IMR-90 (cell line): ENCODE data around the gene CCDC136.

Experiments
- CEBPB ChIP-seq: IDR thresholded peaks from 2 replicates; pipeline ENCODE4 v1.6.1; 2012; ENCODE audit warnings: low read depth, low read length, improper control_type of control experiment
- FOS ChIP-seq: fragments of 150-350 bp; IDR thresholded peaks from 2 replicates; pipeline ENCODE4 v1.6.1; 2016; ENCODE audit warnings: low read depth, low read length
- MAFK ChIP-seq: IDR thresholded peaks from 2 replicates; pipeline ENCODE4 v1.6.1; 2012; ENCODE audit warnings: low read depth, low read length, improper control_type of control experiment
- MAZ ChIP-seq: IDR thresholded peaks from 2 replicates; pipeline ENCODE4 v1.6.1; 2012; ENCODE audit warnings: low read depth, mild to moderate bottlenecking, low read length, improper control_type of control experiment, moderate library complexity, borderline replicate concordance
- MXI1 ChIP-seq: IDR thresholded peaks from 2 replicates; pipeline ENCODE4 v1.6.1; 2012; ENCODE audit warnings: low read depth, mild to moderate bottlenecking, low read length, moderate library complexity, borderline replicate concordance
- NFE2L2 ChIP-seq: fragments of 150-350 bp; IDR thresholded peaks from 2 replicates; pipeline ENCODE4 v1.6.1; 2016; ENCODE audit warnings: low read depth, mild to moderate bottlenecking, low read length
- POLR2A ChIP-seq: IDR thresholded peaks from 2 replicates; pipeline ENCODE4 v1.6.1; 2012; ENCODE audit warnings: mild to moderate bottlenecking, low read depth, low read length
- RAD21 ChIP-seq: IDR thresholded peaks from 2 replicates; pipeline ENCODE4 v1.6.1; 2012; ENCODE audit warnings: low read length, improper control_type of control experiment
- RCOR1 ChIP-seq: IDR thresholded peaks from 2 replicates; pipeline ENCODE4 v1.6.1; 2012; ENCODE audit warnings: mild to moderate bottlenecking, low read length, improper control_type of control experiment; ENCODE audit not compliant: insufficient replicate concordance
- RFX5 ChIP-seq: IDR thresholded peaks from 2 replicates; pipeline ENCODE4 v1.8.0; 2012; ENCODE audit warnings: low read depth, mild to moderate bottlenecking, low read length, moderate library complexity
- SMC3 ChIP-seq: fragments of 150-350 bp; IDR thresholded peaks from 2 replicates; pipeline ENCODE4 v1.6.1; 2016; ENCODE audit warnings: low read depth, mild to moderate bottlenecking, antibody characterized with exemption, low read length, moderate library complexity
- TF ChIP-seq, protein P1 (sequence below): conservative IDR thresholded peaks from 2 replicates; pipeline ENCODE4 v1.5.1; 2012; ENCODE audit warnings: mild to moderate bottlenecking, low read depth, low read length, improper control_type of control experiment
- TF ChIP-seq, protein P2 (sequence below): fragments of 150-350 bp; IDR thresholded peaks from 2 replicates; pipeline ENCODE4 v1.6.1; 2017; ENCODE audit warnings: mild to moderate bottlenecking, antibody characterized with exemption, low read length, low read depth

DNA sequence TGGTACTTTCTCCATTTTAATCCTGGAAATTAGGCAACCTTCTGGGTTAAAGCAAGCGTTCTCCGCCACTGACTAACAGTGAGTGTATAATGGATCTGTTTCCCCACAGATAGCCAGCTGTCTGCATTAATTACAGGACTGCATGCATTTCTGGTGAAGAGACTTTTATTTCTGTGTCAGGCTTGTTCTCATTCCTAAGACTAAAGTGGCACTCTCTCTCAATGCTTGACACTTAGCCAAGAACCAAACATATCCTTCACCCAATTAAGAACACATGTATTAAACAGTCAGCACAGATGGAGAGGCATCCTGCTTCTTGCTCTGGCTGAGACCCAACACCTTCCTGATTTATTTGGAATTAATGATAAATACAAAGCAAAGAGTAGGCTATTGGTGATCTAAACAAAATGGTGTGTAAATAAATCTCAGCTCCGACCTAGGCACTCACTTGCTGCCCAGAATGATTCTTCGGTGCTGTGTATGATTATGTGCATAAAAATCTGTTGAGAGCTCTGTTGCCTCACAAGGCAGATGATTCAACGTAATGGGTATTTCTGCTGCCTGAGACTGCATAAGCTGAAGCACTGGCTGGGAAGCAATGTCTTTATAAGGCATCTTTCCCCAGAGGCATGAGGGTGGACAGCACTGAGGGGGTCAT, 35.8 kb upstream of the CCDC136 start:
- peak; percentile 26 for TF ChIP-seq RAD21
- TF ChIP-seq, protein P1, sequence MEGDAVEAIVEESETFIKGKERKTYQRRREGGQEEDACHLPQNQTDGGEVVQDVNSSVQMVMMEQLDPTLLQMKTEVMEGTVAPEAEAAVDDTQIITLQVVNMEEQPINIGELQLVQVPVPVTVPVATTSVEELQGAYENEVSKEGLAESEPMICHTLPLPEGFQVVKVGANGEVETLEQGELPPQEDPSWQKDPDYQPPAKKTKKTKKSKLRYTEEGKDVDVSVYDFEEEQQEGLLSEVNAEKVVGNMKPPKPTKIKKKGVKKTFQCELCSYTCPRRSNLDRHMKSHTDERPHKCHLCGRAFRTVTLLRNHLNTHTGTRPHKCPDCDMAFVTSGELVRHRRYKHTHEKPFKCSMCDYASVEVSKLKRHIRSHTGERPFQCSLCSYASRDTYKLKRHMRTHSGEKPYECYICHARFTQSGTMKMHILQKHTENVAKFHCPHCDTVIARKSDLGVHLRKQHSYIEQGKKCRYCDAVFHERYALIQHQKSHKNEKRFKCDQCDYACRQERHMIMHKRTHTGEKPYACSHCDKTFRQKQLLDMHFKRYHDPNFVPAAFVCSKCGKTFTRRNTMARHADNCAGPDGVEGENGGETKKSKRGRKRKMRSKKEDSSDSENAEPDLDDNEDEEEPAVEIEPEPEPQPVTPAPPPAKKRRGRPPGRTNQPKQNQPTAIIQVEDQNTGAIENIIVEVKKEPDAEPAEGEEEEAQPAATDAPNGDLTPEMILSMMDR: no peak
- no peak for TF ChIP-seq SMC3
- no peak for TF ChIP-seq MAFK
- peak; percentile 30; the same call in 1 of the 2 replicates for TF ChIP-seq POLR2A
- TF ChIP-seq CEBPB: peak; percentile 95
- TF ChIP-seq, protein P2, sequence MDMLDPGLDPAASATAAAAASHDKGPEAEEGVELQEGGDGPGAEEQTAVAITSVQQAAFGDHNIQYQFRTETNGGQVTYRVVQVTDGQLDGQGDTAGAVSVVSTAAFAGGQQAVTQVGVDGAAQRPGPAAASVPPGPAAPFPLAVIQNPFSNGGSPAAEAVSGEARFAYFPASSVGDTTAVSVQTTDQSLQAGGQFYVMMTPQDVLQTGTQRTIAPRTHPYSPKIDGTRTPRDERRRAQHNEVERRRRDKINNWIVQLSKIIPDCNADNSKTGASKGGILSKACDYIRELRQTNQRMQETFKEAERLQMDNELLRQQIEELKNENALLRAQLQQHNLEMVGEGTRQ: no peak
- peak; percentile 14; the same call in 1 of the 2 replicates for TF ChIP-seq MAZ
- TF ChIP-seq RCOR1: peak; percentile 80
- no peak for TF ChIP-seq RFX5
- TF ChIP-seq FOS: peak; percentile 37; the same call in 1 of the 2 replicates
- no peak for TF ChIP-seq MXI1
- TF ChIP-seq NFE2L2: no peak
